HG02981 (cell line): ENCODE measurements around the gene HNRNPA1.
"Not testable (repeated sequence)": the region's sequence is repeated elsewhere in the genome, so short reads cannot be mapped to it uniquely, and the experiment has no call there.

Experiments
- ATAC-seq: cut with Tn5 transposase; IDR thresholded peaks from one replicate; pipeline ENCODE4 v1.9.1; 2021; ENCODE audit warnings: mild to moderate bottlenecking, moderate library complexity; ENCODE audit not compliant: unreplicated experiment

Gene HNRNPA1

DNA sequence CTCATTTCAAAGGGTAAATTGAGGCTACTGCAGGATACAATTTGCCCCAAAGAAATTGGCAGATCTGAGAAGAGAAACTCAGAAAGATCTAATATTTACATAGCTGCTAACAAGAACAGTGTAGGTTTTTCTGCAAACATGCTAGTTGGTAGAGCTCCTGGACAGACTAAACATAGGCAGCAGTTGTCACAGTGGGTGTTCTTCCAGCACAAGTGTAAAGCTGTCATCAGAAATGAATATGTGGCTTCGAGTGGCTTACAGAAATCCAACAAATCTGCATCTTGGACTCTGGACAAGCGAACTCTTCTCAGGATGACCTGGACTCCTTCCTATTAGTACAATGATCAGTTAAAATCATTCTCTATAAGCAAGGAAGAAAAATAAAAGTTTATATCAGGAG lies 6.5 kb upstream of the HNRNPA1 start:
- no peak for ATAC-seq

DNA sequence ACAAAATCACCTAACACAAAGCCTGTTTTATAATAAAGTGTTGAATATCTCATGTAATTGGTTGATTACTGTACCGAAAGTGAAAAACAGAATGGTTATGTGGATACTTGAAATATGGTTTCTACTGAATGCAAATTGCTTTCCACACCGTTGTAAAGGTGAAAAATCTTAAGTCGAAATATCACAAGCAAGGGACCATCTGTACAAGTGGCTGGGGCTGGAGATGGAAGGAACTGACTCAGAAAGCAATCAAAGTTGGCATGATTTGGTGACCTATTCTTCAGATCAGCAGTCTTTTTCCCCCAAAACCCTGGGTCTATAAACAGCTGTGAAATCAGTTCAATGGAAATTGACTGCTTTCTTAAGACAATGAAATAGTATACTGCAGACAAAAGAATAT lies 4.2 kb upstream of the HNRNPA1 start:
- no peak for ATAC-seq

DNA sequence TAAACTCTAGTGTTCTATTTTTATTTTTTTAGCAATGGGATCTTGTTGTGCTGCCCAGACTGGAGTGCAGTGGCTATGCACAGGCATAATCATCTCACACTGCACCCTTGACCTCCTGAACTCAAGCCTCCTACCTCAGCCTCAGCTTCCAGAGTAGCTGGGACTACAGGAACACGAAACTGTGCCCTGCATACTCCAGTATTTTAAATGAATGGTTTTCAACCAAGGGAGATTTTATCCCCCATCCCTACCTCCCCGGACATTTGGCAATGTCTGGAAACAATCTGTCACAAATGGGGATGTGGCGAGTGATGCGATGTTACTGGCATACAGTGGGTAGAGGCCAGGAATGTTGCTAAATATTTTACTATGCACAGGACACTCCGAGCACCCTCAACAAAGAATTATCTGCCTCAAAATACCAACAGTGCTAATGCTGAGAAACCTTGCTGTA lies 2.7 kb upstream of the HNRNPA1 start:
- ATAC-seq: no peak

GRCh38 chr12:54279227-54279631 lies 1.3 kb upstream of the HNRNPA1 start:
- ATAC-seq: no peak

DNA sequence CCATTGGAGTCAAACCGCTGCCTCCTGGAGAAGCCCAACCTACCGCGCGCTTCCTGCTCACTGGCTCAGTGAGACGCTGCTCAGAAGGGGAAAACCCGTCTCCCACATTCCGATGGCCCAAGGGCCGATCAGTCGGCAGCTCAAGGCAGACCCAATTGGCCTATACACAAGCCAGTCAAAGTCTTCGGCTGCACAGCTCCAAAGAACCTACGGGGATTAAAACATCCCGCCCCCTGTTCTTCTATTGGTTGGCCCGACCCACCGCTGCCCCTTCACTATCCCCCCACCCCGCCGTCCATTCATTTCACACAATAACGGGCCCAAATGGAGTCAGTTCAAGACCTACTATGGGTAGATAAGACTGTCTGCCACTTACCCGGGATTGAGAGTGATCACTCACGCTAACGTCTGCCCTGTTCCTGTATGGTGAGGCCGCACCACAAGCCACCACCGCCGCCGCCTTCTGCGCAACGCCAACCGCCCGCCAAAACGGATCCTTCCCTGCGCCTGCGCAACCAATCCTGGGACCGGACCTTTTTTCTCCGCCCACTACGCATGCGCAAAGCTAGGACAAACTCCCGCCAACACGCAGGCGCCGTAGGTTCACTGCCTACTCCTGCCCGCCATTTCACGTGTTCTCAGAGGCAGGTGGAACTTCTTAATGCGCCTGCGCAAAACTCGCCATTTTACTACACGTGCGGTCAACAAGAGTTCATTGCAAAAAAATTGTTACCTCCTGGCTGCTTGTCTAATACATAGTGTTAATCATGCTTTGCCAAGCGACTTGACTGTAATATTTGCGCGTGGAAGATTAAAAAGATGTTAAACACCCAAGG lies 676 bp upstream of the HNRNPA1 start, which contains the start of gene CBX5:
Gene CBX5 (minus strand): TSS at position 491 of the 836 bp plus-strand sequence. CDS start 22,472 bp downstream, outside the sequence.
- peak; percentile 66 for ATAC-seq

GRCh38 chr12:54281261-54281638 lies 724 bp downstream of the HNRNPA1 start:
- ATAC-seq: not testable (repeated sequence)

- not testable (repeated sequence) for ATAC-seq
Measured at GRCh38 chr12:54281694-54282093, 1.2 kb downstream of the HNRNPA1 start.

DNA sequence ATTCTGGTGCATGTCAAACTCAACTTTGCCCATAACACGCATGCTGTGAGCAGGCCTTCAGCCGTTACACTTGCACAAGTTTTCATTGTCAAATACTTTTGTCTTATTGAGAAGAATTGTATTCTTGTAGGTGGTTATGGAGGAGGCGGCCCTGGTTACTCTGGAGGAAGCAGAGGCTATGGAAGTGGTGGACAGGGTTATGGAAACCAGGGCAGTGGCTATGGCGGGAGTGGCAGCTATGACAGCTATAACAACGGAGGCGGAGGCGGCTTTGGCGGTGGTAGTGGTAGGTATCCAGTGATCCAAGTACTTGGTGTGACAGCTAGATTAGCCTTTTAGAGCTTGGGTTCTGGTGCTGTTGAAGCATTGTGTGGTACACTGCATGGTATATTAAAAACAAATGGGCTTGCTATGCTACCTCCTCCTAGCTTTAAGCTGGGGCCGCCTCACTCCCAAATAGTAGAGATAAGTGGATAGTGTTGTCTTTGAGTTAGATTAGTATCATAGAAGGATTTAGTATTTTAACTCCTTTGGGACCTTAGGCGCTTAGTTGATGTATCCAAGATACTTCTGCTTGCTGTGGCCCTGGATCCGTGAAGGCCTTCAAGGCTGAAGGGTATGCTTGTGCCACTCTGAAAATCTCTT lies 2.5 kb downstream of the HNRNPA1 start:
- no peak for ATAC-seq

- not testable (repeated sequence) for ATAC-seq
Measured at GRCh38 chr12:54284070-54284780, 3.7 kb downstream of the HNRNPA1 start.

GRCh38 chr12:54285150-54286041 lies 4.9 kb downstream of the HNRNPA1 start:
- ATAC-seq: no peak

DNA sequence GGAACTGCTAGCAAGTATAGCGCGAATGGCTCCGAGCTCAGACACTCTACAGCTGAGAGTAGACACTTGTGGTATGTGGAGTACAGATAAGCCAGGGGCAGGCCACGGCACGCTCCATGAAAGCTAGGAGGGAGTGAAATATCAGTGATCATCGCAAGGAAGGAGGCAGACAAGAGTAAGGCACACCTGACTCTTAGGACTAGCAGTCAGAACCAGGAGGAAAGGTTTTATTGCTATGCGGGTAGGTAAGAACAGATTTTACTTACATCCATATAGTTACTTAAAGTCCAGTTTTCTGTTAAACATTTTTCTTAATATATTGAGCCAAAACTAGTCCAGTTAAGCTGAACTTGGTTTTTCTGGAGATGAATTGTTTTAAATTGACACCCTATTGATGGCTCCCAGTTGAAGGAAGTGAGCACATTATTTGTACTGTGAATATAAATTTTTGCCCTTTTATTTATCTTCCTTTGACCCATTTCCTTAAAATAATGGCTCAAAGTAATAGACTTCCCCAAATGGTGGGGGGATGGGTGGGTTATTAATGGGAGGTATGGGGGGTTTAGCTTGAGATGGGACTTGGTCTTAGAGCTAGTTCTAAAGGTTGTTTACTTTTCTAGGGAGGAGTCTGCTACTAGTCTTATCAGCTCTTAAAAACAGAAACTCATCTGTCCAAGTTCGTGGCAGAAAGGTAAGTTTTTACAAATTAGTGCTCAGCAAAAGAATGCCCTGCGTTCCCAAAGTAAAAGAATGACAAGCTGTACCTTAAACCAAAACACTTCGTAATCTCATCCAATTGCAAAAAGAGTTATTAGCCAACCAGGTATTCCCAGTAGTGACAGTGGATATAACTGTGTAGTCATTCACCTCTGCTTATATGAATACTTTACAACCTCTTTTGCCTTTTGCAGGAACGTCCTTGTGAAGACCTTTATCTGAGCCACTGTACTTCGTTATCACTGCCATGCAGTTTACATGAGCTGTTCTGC lies 5.8 kb downstream of the HNRNPA1 start:
- no peak for ATAC-seq

GRCh38 chr12:54287261-54288157 lies 7.0 kb downstream of the HNRNPA1 start:
- ATAC-seq: no peak

GRCh38 chr12:54292083-54292930 lies 11.8 kb downstream of the HNRNPA1 start:
- no peak for ATAC-seq

- no peak for ATAC-seq
Measured at GRCh38 chr12:54292931-54293241, 12.4 kb downstream of the HNRNPA1 start.

DNA sequence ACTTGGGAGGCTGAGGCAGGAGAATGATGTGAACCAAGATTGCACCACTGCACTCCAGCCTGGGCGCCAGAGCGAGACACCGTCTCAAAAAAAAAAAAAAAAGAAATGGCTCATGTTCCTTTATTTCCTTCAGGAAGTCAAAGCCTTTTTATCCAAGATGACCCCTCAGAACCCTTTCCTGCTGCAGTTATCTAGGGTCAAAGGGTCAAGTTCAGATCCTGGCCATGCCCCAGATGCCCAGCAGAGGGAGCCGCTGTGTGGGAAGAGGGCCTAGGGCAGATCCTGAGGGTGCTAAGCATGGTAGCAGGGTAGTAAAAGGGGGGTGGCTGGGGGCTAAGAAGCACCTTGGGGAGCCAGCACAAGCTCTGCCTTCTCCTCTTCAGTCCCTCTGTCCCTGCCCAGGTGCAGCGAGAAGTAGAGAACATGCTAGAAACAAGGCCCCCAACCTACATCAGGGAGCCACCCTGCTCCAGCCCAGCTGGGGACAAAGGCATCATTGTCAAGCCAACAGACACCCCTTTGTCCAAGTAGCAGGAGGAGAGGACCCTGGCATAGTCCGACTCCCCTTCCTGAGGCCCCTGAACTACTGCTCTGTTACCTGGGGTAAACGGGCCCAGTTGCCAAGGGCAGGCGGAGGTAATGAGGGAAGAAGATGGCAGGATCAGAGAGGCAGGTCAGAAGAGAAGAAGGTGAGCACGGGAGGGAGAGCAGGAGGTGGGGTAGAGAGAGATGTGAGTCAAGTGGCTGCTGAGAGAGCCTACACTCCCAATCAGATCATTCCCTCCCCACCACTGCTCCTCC lies 13.8 kb downstream of the HNRNPA1 start:
- peak; percentile 54 for ATAC-seq

DNA sequence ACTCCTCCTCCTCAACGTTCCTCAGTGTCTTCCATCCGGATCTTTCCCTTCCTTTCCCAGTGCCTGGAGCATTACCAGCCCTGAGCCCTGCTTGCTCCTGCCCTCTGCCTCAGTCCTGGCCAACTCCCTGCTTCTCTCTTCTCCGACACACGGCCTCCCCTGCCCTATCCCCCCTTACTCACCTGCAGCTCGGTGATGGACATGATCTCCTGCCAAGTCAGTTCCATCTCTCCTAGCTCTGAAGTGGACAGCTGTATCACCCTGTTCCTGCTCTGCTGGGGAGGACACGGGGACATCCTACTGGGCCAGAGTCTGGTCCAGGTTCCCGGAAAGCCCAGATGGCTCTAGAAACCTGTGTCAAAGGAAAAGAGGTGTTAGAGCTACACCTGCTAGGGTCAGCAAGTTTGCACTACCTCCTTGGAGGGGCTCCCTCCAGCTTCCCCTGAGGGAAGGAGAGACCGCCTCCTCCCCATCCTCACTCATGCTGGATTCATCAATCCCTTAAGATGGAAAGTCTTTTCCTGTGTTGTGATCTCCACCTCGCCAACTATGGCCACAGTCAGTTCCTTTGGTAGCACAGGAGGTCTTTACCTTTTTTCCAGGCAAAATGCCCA lies 14.5 kb downstream of the HNRNPA1 start:
- ATAC-seq: no peak
